GM18858 (cell line): ENCODE results near the gene MX2.
"Not testable (repeated sequence)": the region's sequence is repeated elsewhere in the genome, so short reads cannot be mapped to it uniquely, and the experiment has no call there.

Experiments
- ATAC-seq: cut with Tn5 transposase; IDR thresholded peaks from one replicate; pipeline ENCODE4 v1.9.1; 2021; ENCODE audit not compliant: unreplicated experiment

MX2 gene

GRCh38 chr21:41361786-41362604, at the start of gene MX2:
TSS of gene MX2 (plus strand) at chr21:41362027. CDS start at chr21:41376907, 14,880 bp downstream.
- ATAC-seq: peak; percentile 62

GRCh38 chr21:41313285-41314164, 48.3 kb upstream of the MX2 start:
- ATAC-seq: not testable (repeated sequence)

- no peak for ATAC-seq
Observed at GRCh38 chr21:41315726-41316125, 46.1 kb upstream of the MX2 start.

GRCh38 chr21:41316200-41317062, 45.4 kb upstream of the MX2 start, which contains the start of gene FAM3B:
TSS of gene FAM3B (plus strand) at chr21:41316801. CDS start at chr21:41316880, 79 bp downstream.
- ATAC-seq: no peak

- ATAC-seq: no peak
Observed at GRCh38 chr21:41317063-41317392, 44.8 kb upstream of the MX2 start.

GRCh38 chr21:41317458-41317857, 44.4 kb upstream of the MX2 start:
- no peak for ATAC-seq

- ATAC-seq: no peak
Observed at GRCh38 chr21:41318218-41318617, 43.6 kb upstream of the MX2 start.

- no peak for ATAC-seq
Observed at GRCh38 chr21:41319273-41319672, 42.6 kb upstream of the MX2 start.

GRCh38 chr21:41321211-41321907, 40.5 kb upstream of the MX2 start:
- ATAC-seq: no peak

GRCh38 chr21:41321908-41322495, 39.8 kb upstream of the MX2 start:
- ATAC-seq: no peak

GRCh38 chr21:41322496-41323382, 39.1 kb upstream of the MX2 start:
- no peak for ATAC-seq

- ATAC-seq: no peak
Observed at GRCh38 chr21:41325138-41325912, 36.5 kb upstream of the MX2 start.

- no peak for ATAC-seq
Observed at GRCh38 chr21:41326414-41327080, 35.3 kb upstream of the MX2 start.

GRCh38 chr21:41327753-41328152, 34.1 kb upstream of the MX2 start:
- ATAC-seq: no peak

- ATAC-seq: no peak
Observed at GRCh38 chr21:41328660-41329607, 32.9 kb upstream of the MX2 start.

- no peak for ATAC-seq
Observed at GRCh38 chr21:41333752-41334151, 28.1 kb upstream of the MX2 start.

- ATAC-seq: no peak
Observed at GRCh38 chr21:41337515-41337914, 24.3 kb upstream of the MX2 start.
